GM18909 (cell line): ENCODE data around the gene CEND1.
"Not testable (repeated sequence)": the region's sequence is repeated elsewhere in the genome, so short reads cannot be mapped to it uniquely, and the experiment has no call there.

Experiments used
- ATAC-seq: cut with Tn5 transposase; IDR thresholded peaks from one replicate; pipeline ENCODE4 v1.9.1; 2021; ENCODE audit warnings: mild to moderate bottlenecking; ENCODE audit not compliant: unreplicated experiment, poor library complexity

The CEND1 gene

GRCh38 chr11:766106-766935, 23.6 kb downstream of the CEND1 start:
- ATAC-seq = no peak

GRCh38 chr11:765802-766091, 24.1 kb downstream of the CEND1 start:
- ATAC-seq = no peak

- ATAC-seq = no peak
Measured at GRCh38 chr11:765025-765801, 24.7 kb downstream of the CEND1 start.

GRCh38 chr11:764322-765024, 25.4 kb downstream of the CEND1 start:
- ATAC-seq = no peak

GRCh38 chr11:763549-764321, 26.2 kb downstream of the CEND1 start:
- no peak for ATAC-seq

- ATAC-seq = no peak
Measured at GRCh38 chr11:763073-763463, 26.8 kb downstream of the CEND1 start.

- ATAC-seq = no peak
Measured at GRCh38 chr11:762421-763072, 27.3 kb downstream of the CEND1 start.

- no peak for ATAC-seq
Measured at GRCh38 chr11:761526-762108, 28.3 kb downstream of the CEND1 start.

GRCh38 chr11:760236-760635, 29.7 kb downstream of the CEND1 start:
- ATAC-seq = no peak

- no peak for ATAC-seq
Measured at GRCh38 chr11:749731-750130, 40.2 kb downstream of the CEND1 start.

- peak; percentile 11 for ATAC-seq
Measured at GRCh38 chr11:748007-748359, 41.9 kb downstream of the CEND1 start.

GRCh38 chr11:747158-748006, 42.5 kb downstream of the CEND1 start, which contains the start of gene TALDO1:
Gene TALDO1 (plus strand): TSS chr11:747464. CDS start chr11:747482, 18 bp downstream.
- ATAC-seq = peak; percentile 92

- no peak for ATAC-seq
Measured at GRCh38 chr11:746289-747157, 43.4 kb downstream of the CEND1 start.

- ATAC-seq = no peak
Measured at GRCh38 chr11:745428-745827, 44.5 kb downstream of the CEND1 start.

- ATAC-seq = no peak
Measured at GRCh38 chr11:742571-743201, 47.2 kb downstream of the CEND1 start.

GRCh38 chr11:742156-742546, 47.7 kb downstream of the CEND1 start:
- ATAC-seq = no peak

- ATAC-seq = not testable (repeated sequence)
Measured at GRCh38 chr11:737899-738298, 52.0 kb downstream of the CEND1 start.
